GM12891 (cell line): Measurements from ENCODE around the gene MEIS1.

Source experiments
- POLR2A ChIP-seq: IDR thresholded peaks from 2 replicates; pipeline ENCODE4 v1.6.1; 2011; ENCODE audit warnings: low read depth, low read length, control low read depth
- POLR2AphosphoS5 ChIP-seq: IDR thresholded peaks from 2 replicates; pipeline ENCODE4 v1.6.1; 2011; ENCODE audit warnings: low read depth, low read length, control low read depth

DNA sequence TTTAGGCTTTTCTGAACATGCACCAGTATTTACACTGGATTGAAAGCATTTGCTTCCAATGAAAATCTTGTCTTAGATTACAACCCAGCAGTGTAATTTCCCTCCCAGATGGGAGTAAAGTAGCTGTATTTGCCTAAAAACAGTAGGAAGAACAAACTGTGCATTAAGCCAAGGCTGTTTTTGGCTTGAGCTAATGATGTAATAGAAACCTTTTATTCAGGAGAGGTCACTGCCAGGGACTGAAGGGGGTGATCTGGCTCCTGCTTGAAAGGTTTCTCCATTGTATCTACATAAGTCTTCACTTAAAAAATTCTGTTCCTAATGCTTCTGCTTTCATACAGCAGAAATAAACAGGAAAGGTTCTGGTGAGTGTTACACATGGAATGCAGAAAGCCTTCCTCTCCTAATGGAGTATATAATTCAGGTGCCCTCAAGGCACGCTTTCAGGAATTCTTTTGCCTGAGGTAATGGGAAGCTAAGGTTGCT, 74.4 kb downstream of the MEIS1 start:
- TF ChIP-seq POLR2A: no peak
- no peak for TF ChIP-seq POLR2AphosphoS5
